BE2C (cell line): ENCODE results near the gene GLS2. TPM values are rescaled to one million over a fixed set of nuclear protein-coding genes. Genes with fewer than 3 reads are reported as not detected.
A peak's percentile ranks its signal among the peaks of the same experiment; 100 is the strongest.

ENCODE experiments used
- DNase-seq: peaks from one replicate; pipeline ENCODE4 v3.0.0-alpha.2; 2020
- H3K27me3 ChIP-seq: fragments of 250-450 bp; sonication (Bioruptor Pico); 2 replicates; pipeline ENCODE4 v1.5.1; 2020; ENCODE audit warnings: mild to moderate bottlenecking
- H3K36me3 ChIP-seq: fragments of 250-450 bp; sonication (Bioruptor Pico); 2 replicates; pipeline ENCODE4 v1.5.1; 2020; ENCODE audit warnings: mild to moderate bottlenecking
- H3K4me1 ChIP-seq: fragments of 250-450 bp; sonication (Bioruptor Pico); 2 replicates; pipeline ENCODE4 v1.5.1; 2020
- H3K4me3 ChIP-seq: 2 replicates; pipeline ENCODE4 v1.5.1; 2011; ENCODE audit warnings: low read depth, low read length
- H3K9me3 ChIP-seq: fragments of 250-450 bp; sonication (Bioruptor Pico); 2 replicates; pipeline ENCODE4 v1.5.1; 2020
- polyA plus RNA-seq: library from polyadenylated mRNA; unstranded; fragments of >200 nt; gene quantifications from one replicate; pipeline ENCODE4 v1.2.1, GENCODE V29; 2012; ENCODE audit warnings: low read depth, missing spikeins; ENCODE audit not compliant: insufficient read length, insufficient read depth
- TF ChIP-seq, protein P1 (sequence below): IDR thresholded peaks from 2 replicates; pipeline ENCODE4 v1.5.1; 2012; ENCODE audit warnings: mild to moderate bottlenecking, low read depth, low read length

GLS2 gene
- polyA plus RNA-seq: not detected

DNA sequence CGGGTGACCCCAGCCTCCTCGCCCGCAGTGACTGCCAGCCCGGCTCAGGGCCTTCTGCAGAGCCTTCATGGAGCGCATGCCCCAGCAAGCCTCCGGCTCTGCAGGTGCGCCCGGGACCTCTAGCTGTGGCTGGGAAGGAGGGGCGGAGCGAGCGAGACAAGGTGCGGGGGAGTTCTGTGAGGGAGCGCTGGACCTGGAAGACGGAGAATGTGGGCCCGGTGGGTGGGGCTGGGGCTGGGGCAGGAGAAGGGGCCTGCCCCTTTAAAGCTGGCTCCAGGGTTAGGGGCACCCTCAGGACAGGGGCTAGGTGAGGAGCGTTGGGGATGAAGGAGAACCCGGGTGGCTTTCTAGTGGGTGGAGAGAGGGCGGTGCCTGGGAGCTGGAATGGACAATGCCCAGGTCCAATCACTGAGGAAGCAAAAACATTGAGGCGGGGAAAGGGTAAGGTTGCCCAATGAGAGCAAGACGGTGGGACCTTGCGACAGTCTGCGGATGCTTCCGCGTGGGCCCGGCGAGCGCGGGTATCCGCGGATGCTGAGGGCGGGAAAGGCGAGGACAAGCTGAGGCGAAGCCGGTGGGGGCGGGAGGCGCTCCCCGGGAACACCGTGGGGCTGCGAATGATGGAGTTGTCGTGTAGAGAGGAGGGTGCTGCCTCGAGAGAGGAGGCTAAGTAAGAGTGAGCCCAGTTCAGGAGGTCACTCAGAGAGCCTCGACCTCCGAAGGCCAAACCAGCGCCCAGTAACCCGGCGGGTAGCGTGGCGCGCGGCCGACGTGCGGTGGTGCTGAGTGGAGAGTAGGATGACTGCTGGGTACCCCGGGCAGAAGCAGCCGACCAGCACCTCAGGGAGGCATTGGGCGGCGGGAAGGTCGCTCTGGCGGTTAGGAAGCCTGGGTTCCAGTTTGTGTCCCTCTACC lies at the start of gene GLS2:
Gene GLS2, minus strand, starts transcription at position 121 of the 915 bp plus-strand sequence. Its CDS starts 43 bp downstream, at position 78.
- Histone ChIP-seq H3K9me3 (peaks cover 8% of the 10 kb centered on the region), H3K36me3 (no peaks in the 10 kb centered on the region), H3K27me3 (peaks cover 66% of the 10 kb centered on the region), H3K4me1 (no peaks in the 10 kb centered on the region), H3K4me3 (peak within 1 kb of the TSS; percentile 41)
- peak; percentile 40 for DNase-seq
- TF ChIP-seq, protein P1, sequence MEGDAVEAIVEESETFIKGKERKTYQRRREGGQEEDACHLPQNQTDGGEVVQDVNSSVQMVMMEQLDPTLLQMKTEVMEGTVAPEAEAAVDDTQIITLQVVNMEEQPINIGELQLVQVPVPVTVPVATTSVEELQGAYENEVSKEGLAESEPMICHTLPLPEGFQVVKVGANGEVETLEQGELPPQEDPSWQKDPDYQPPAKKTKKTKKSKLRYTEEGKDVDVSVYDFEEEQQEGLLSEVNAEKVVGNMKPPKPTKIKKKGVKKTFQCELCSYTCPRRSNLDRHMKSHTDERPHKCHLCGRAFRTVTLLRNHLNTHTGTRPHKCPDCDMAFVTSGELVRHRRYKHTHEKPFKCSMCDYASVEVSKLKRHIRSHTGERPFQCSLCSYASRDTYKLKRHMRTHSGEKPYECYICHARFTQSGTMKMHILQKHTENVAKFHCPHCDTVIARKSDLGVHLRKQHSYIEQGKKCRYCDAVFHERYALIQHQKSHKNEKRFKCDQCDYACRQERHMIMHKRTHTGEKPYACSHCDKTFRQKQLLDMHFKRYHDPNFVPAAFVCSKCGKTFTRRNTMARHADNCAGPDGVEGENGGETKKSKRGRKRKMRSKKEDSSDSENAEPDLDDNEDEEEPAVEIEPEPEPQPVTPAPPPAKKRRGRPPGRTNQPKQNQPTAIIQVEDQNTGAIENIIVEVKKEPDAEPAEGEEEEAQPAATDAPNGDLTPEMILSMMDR: no peak

DNA sequence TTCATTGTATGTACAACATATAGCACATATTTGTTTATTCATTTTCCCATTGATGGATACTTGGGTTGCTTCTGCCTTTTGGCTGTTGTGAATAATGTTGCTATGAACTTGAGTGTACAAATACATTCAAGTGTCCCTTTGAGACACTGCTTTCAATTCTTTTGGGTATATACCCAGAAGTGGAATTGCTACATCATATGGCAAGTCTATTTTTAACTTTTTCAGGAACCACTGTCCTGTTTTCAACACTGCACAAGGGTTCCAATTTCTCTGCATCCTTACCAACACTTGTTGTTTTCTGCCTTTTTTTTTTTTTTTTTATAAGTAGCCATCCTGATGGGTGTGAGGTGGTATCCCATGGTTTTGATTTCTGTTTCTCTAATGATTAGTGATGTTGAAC lies 49.6 kb upstream of the GLS2 start:
- TF ChIP-seq, protein P1: no peak
- H3K9me3 ChIP-seq: no peaks in the 10 kb centered on the region
- H3K4me3 ChIP-seq: no peak overlapping the region
- H3K27me3 ChIP-seq: no peaks in the 10 kb centered on the region; the same call in 1 of the 2 replicates
- peaks cover 5% of the 10 kb centered on the region; the same call in 1 of the 2 replicates for H3K4me1 ChIP-seq
- H3K36me3 ChIP-seq: no peaks in the 10 kb centered on the region
- no peak for DNase-seq

DNA sequence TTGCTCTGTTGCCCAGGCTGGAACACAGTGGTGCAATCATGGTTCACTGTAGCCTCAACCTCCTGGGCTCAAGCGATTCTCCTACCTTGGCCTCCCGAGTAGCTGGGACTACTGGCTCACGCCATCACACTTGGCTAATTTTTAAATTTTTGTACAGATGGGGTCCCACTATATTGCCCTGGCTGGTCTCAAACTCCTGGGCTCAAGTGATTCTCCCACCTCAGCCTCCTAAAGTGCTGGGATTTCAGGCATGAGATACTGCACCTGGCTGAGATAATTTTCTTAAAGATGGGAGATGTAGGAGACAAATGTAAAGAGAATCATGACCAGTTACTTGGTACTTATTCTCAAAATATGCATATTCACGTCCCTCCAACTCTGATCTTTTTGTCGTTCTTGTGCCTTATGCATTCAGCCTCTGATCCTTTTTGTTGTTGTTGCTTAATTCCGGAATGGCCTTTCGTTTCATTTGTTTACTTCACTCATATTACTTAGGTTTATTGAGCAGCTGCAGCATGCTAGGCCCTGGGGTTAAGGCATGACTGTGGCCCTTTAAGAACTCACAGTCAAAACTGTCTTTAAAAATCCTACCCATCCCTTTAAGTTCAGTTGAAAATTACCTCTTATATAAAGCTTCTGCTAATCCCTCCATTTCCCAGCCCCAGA lies 42.6 kb upstream of the GLS2 start:
- DNase-seq: no peak
- Histone ChIP-seq H3K27me3 (no peaks in the 10 kb centered on the region), H3K4me1 (no peaks in the 10 kb centered on the region), H3K36me3 (no peaks in the 10 kb centered on the region; the same call in 1 of the 2 replicates), H3K9me3 (no peaks in the 10 kb centered on the region), H3K4me3 (no peak overlapping the region)
- TF ChIP-seq, protein P1: no peak

DNA sequence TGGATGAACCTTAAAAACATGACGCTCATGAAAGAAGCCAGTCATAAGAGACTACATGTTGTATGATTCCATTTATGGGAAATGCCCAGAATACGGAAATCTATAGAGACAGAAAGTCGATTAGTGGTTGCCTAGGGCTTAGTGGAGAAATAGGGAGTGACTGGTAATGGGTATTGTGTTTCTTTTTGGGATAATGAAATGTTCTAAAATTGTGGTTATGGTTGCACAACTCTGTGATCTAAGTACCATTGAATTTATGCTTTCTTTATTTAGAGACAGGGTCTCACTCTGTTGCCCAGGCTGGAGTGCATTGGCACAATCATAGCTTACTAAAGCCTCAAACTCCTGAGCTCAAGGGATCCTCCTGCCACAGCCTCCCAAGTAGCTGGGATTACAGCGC lies 41.7 kb upstream of the GLS2 start:
- H3K4me1 ChIP-seq: no peaks in the 10 kb centered on the region
- no peaks in the 10 kb centered on the region for H3K9me3 ChIP-seq
- H3K4me3 ChIP-seq: no peak overlapping the region
- DNase-seq: no peak
- TF ChIP-seq, protein P1: no peak
- no peaks in the 10 kb centered on the region for H3K27me3 ChIP-seq
- no peaks in the 10 kb centered on the region; the same call in 1 of the 2 replicates for H3K36me3 ChIP-seq

DNA sequence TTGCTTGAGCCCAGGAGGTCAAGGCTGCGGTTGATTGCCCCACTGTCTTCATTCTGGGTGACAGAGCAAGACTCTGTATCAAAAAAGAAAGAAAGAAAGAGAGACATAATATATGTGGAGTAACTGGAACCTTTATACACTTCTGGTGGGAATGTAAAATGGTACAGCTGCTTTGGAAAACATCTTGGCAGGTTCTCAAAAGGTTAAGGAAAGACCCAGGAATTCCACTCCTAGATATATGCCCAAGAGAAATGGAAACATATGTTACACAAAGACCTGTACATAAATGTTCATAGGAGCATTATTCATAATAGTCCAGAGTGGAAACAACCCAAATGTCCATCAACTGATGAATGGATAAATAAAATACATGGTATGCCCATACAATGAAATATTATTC lies 40.9 kb upstream of the GLS2 start:
- no peaks in the 10 kb centered on the region for H3K4me1 ChIP-seq
- no peaks in the 10 kb centered on the region; the same call in 1 of the 2 replicates for H3K36me3 ChIP-seq
- H3K9me3 ChIP-seq: no peaks in the 10 kb centered on the region
- no peak overlapping the region for H3K4me3 ChIP-seq
- H3K27me3 ChIP-seq: no peaks in the 10 kb centered on the region
- no peak for DNase-seq
- TF ChIP-seq, protein P1: no peak
